GM13977 (cell line): ENCODE data around the gene CDKN1C.

Experiments used
- DNase-seq: peaks from one replicate; pipeline ENCODE4 v3.0.0; 2012; ENCODE audit warnings: low spot score
- CTCF ChIP-seq: IDR thresholded peaks from 2 replicates; pipeline ENCODE4 v1.5.1; 2012; ENCODE audit warnings: mild to moderate bottlenecking, control low read depth; ENCODE audit not compliant: insufficient read depth; ENCODE audit errors: extremely low read depth, missing control alignments
- in situ Hi-C: fragments of 300-500 bp; cut with MboI; formaldehyde crosslinking; loops from one replicate; pipeline ENCODE4 v1.12.0; 2022; ENCODE audit warnings: low sequenced_read_pairs, low pct_unique_long_range_greater_than_20kb, mixed read lengths, inconsistent platforms; ENCODE audit not compliant: unreplicated experiment

CDKN1C gene

GRCh38 chr11:2885678-2886081, at the start of gene CDKN1C:
TSS of gene CDKN1C (minus strand) at chr11:2885775. CDS start at chr11:2885456, 319 bp downstream.
- peak; percentile 98 for DNase-seq
- in situ Hi-C loops = no loop called here

GRCh38 chr11:2934611-2935239, 49.1 kb upstream of the CDKN1C start:
- no peak for TF ChIP-seq CTCF
- no peak for DNase-seq
- in situ Hi-C loops = no loop called here

More at GRCh38 chr11:2885678-2886081, at the start of gene CDKN1C:
- no peak for TF ChIP-seq CTCF

- in situ Hi-C loops = no loop called here
- no peak for TF ChIP-seq CTCF
- DNase-seq = no peak
Measured at GRCh38 chr11:2934021-2934550, 48.5 kb upstream of the CDKN1C start.

- in situ Hi-C loops = no loop called here
- DNase-seq = no peak
- TF ChIP-seq CTCF = no peak
Measured at GRCh38 chr11:2933375-2934020, 47.9 kb upstream of the CDKN1C start.

- TF ChIP-seq CTCF = no peak
- DNase-seq = no peak
- in situ Hi-C loops = no loop called here
Measured at GRCh38 chr11:2932850-2933251, 47.3 kb upstream of the CDKN1C start.

- DNase-seq = peak; percentile 30
- no peak for TF ChIP-seq CTCF
- in situ Hi-C loops = no loop called here
Measured at GRCh38 chr11:2931771-2932738, 46.5 kb upstream of the CDKN1C start.
